ENCODE data around the gene PGLYRP4. TPM values are rescaled to one million over a fixed set of nuclear protein-coding genes. Genes with fewer than 3 reads are reported as not detected.

The PGLYRP4 gene
- total RNA-seq, 1 donor from 2014 or later, result not detected

- H3K4me1 Mint-ChIP-seq (ENCODE audit: low read depth), result no peaks in the 10 kb centered on the region
- no peak for DNase-seq (ENCODE audit: low spot score, unreplicated experiment)
- no peak overlapping the region for H3K27ac Mint-ChIP-seq
- H3K36me3 Mint-ChIP-seq (ENCODE audit: insufficient read depth), result no peaks in the 10 kb centered on the region
- no peak overlapping the region for H3K4me3 Mint-ChIP-seq (ENCODE audit: low read depth)
- H3K27me3 Mint-ChIP-seq, result peaks cover 42% of the 10 kb centered on the region
- TF ChIP-seq CTCF (IDR thresholded peaks at IDR 0.05; ENCODE audit: unreplicated experiment), result no peak
- peaks cover 9% of the 10 kb centered on the region for H3K9me3 Mint-ChIP-seq (ENCODE audit: low read depth)
Measured at GRCh38 chr1:153387001-153387400, 38.4 kb upstream of the PGLYRP4 start.

GRCh38 chr1:153386500-153386901, 37.9 kb upstream of the PGLYRP4 start:
- peaks cover 14% of the 10 kb centered on the region for H3K9me3 Mint-ChIP-seq (ENCODE audit: low read depth)
- no peak for TF ChIP-seq CTCF (IDR thresholded peaks at IDR 0.05; ENCODE audit: unreplicated experiment)
- H3K36me3 Mint-ChIP-seq (ENCODE audit: insufficient read depth), result no peaks in the 10 kb centered on the region
- no peak overlapping the region for H3K27ac Mint-ChIP-seq
- no peak for DNase-seq (ENCODE audit: low spot score, unreplicated experiment)
- H3K27me3 Mint-ChIP-seq, result peaks cover 39% of the 10 kb centered on the region
- H3K4me1 Mint-ChIP-seq (ENCODE audit: low read depth), result no peaks in the 10 kb centered on the region
- no peak overlapping the region for H3K4me3 Mint-ChIP-seq (ENCODE audit: low read depth)

GRCh38 chr1:153384958-153385580, 36.4 kb upstream of the PGLYRP4 start:
- H3K4me3 Mint-ChIP-seq (ENCODE audit: low read depth), result no peak overlapping the region
- no peak overlapping the region for H3K27ac Mint-ChIP-seq
- peaks cover 34% of the 10 kb centered on the region for H3K27me3 Mint-ChIP-seq
- no peak for TF ChIP-seq CTCF (IDR thresholded peaks at IDR 0.05; ENCODE audit: unreplicated experiment)
- no peaks in the 10 kb centered on the region for H3K4me1 Mint-ChIP-seq (ENCODE audit: low read depth)
- H3K9me3 Mint-ChIP-seq (ENCODE audit: low read depth), result peaks cover 19% of the 10 kb centered on the region
- no peak for DNase-seq (ENCODE audit: low spot score, unreplicated experiment)
- H3K36me3 Mint-ChIP-seq (ENCODE audit: insufficient read depth), result no peaks in the 10 kb centered on the region

GRCh38 chr1:153380711-153381110, 32.1 kb upstream of the PGLYRP4 start:
- no peak overlapping the region for H3K4me3 Mint-ChIP-seq (ENCODE audit: low read depth)
- H3K4me1 Mint-ChIP-seq (ENCODE audit: low read depth), result no peaks in the 10 kb centered on the region
- DNase-seq (ENCODE audit: low spot score, unreplicated experiment), result no peak
- H3K27ac Mint-ChIP-seq, result no peak overlapping the region
- no peak for TF ChIP-seq CTCF (IDR thresholded peaks at IDR 0.05; ENCODE audit: unreplicated experiment)
- H3K27me3 Mint-ChIP-seq, result peaks cover 34% of the 10 kb centered on the region
- peaks cover 19% of the 10 kb centered on the region for H3K9me3 Mint-ChIP-seq (ENCODE audit: low read depth)
- H3K36me3 Mint-ChIP-seq (ENCODE audit: insufficient read depth), result no peaks in the 10 kb centered on the region

- TF ChIP-seq CTCF (IDR thresholded peaks at IDR 0.05; ENCODE audit: unreplicated experiment), result no peak
- Mint-ChIP-seq H3K9me3 (ENCODE audit: low read depth) (peaks cover 19% of the 10 kb centered on the region), H3K4me3 (ENCODE audit: low read depth) (no peak overlapping the region), H3K27me3 (peaks cover 32% of the 10 kb centered on the region), H3K4me1 (ENCODE audit: low read depth) (no peaks in the 10 kb centered on the region), H3K27ac (no peak overlapping the region), H3K36me3 (ENCODE audit: insufficient read depth) (no peaks in the 10 kb centered on the region)
- DNase-seq (ENCODE audit: low spot score, unreplicated experiment), result no peak
Measured at GRCh38 chr1:153379591-153379990, 30.9 kb upstream of the PGLYRP4 start.

All from progenitor cell of endocrine pancreas (in vitro differentiated cells).